ENCODE results near the gene ZNF230.

The ZNF230 gene

DNA sequence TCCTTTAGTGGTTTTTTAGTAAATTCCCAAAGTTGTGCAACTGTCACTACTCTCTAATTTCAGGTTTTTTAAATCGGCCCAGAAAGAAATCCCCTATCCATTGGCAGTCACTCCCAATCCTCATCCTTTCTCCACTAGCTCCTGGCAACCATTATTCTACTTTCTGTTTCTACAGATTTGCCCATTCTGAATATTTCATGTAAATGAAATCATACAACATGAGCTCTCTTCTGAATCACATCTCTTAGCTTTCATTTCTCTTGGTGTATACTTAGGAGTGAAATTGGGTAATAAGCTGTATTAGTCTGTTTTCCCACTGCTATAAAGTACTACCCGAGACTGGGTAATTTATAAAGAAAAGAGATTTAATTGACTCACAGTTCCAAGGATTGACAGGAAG, 39.4 kb downstream of the ZNF230 start:
- DNase-seq (ENCODE audit: low read depth), result no peak

DNA sequence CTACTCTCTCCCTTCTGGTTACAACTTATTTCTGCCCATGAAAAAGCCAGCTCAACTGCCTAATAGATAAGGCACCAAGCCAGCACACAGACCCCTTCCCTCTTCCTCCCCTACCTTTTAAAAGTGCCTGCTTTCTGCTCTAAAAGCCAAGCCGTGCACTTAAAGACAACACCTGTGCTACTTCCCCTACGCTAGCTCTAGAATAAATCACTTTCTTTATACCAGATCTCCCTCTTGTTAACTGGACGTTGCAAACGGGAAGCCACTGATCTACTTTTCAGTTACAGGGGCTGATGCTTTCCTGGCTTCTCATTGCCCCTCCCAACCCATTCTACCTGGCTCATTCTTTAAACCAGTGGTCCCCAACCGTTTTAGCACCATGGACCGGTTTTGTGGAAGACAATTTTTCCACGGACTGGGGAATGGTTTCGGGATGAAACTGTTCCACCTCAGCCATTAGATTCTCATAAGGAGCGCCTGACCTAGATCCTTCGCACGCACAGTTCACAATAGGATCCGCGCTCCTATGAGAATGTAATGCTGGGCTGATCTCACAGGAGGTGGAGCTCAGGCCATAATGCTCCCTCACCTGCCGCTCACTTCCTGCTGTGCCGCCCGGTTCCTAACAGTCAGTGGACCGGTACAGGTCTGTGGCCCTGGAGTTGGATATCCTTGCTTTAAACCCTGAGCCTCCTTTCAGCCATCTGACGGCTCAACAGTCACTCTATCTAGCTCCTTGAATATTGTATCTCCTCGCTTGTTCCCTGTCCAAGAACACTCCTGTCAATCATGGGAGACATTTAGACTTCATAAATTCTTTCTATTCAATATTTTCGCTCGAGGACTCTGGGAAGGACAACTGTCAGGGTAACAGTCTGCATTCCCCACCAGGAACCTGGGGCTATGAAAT, 48.2 kb downstream of the ZNF230 start:
- DNase-seq (ENCODE audit: low read depth), result peak; percentile 0

DNA sequence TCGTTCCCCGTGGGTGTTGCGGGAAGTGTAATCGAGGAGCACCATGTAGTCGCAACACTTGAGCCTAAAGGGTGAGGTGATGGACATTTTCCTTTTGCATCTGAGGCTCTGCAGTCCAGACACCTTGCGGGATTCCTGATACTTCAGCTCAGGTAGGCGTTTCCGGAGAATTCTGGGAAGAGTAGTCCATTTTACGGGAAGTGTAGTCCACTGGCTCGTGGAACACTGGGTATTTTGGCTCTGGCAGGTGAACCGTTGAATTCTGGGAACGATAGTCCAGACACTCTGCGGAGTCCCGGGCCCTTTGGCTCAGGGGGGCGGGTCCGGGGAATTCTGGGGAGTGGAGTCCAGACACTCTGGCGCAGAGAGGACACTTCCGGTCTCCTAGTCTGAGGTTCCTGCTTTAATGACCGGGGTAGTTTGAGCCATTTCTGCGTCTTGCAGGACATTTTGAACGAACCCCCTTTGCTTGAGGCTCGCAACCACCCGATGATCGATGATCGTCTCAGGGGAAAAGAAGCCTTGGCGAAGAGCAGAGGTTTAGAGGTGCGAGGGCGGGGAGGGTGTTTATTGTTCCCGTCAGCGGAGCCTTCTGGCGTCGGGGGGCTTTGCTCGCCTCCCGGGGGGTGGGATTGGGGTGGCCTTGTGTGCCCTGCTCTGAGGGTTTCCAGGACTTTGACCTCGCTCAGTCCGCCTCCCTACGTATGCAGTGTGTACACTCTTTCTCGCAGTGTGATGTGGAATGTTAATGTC, 49.1 kb downstream of the ZNF230 start, which contains the start of gene ZNF223:
TSS of gene ZNF223 (plus strand) at position 387 of the 753 bp plus-strand sequence. CDS start 3,141 bp downstream, outside the sequence.
- DNase-seq (ENCODE audit: low read depth), result peak; percentile 68

DNA sequence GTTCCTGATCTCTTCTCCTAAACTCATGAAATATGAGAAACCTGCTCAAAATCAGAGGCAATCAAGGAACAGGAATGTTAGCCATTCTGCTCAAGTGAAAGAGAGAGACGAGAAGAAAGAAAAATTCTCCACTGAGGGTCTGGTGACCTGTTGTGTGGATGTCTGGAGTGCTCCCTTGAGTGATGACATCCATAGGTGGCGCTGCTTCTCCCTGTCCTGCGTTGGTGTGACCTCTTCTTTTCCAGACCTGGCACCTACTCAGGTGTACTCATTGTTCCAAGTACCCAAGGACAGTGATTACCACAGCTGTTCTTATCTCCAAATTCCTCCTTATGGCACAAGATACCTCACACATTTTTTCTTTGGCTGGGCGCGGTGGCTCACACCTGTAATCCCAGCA, 53.1 kb downstream of the ZNF230 start:
- no peak for DNase-seq (ENCODE audit: low read depth)

DNA sequence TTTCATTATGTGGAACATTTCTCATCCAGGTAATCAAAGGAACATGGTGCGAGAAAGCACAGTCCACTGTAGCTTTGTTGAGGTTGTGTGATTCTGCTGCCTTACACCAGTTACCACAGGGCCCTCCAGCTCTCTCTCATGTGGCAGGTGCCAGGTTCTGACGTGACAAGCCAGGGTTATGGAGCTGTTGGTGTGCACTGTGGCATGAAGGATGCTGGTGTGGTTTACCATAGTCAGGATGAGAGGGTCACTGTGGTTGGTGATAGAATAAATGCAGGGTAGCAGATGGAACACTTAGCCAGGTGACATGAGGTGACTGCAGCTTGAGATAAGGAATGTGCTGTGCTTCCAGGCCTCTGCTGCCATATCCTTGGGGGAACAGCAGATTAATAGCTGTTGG, 56.5 kb downstream of the ZNF230 start:
- no peak for DNase-seq (ENCODE audit: low read depth)

DNA sequence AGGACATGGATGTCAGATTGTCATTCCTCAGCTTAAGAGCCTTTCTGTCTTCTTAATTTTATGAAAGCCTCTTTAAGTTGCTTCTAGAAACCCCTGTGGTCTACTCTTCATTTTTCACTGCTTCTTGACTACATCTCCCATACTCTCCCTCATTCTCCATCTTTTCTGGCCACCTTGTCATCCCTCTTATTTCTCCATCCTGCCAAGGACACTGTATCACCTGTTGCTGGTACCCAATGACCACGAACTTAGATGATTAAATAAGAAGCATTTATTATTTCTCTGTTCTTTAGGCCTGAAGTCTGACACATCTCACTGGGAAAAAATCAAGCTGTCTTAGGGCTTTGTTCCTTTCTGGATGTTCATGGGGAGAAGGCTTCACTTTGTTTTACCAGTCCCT, 58.3 kb downstream of the ZNF230 start:
- DNase-seq (ENCODE audit: low read depth), result no peak

Measured in activated T-cell treated with anti-CD3 and anti-CD28 coated beads for 24 hours (primary cell).